CD4-positive, alpha-beta T cell treated with Interferon alpha-2 for 1 hour (primary cell): ENCODE results near the gene CDHR1.
"Not testable (repeated sequence)": the region's sequence is repeated elsewhere in the genome, so short reads cannot be mapped to it uniquely, and the experiment has no call there.

Experiments used
- DNase-seq, 2 donors: peaks; one replicate each; pipeline ENCODE4 v3.0.0-alpha.2; 2020 to 2022

The CDHR1 gene

DNA sequence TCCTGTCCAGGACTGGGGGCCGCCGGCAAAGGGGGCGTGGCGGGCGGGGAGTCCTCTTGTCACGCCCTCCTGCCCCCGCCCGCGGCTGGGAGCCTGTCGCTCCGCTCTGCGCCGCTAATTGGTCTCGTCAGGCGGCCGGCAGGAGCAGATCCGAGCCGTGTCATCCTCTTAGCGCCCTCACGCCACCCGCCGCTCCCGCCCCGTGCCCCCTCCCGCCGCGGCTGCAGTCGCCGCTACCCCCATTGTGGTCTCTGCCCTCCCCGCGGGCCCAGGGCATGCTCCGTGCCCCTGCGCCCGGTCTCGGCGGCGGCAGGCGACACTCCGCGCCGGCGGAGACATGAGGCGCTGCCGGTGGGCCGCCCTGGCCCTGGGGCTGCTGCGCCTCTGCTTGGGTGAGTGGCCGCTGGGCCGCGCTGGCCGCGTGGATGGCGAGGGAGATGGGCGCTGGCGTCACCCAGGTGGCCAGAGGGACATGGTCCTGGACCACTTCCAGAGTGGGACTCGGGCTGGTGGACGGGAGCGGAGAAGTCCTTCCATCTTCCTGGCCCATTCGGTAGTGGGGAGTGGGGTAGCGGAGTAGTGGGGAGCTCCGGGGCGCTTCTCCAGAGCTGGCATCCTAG is at the start of gene CDHR1:
TSS of gene CDHR1 (plus strand) at position 114 of the 620 bp plus-strand sequence. CDS start at position 338, 224 bp downstream.
- DNase-seq, result peak; percentile 51 to 69

- DNase-seq, result no peak
These were observed 47.0 kb upstream of the CDHR1 start for GRCh38 chr10:84147347-84147746.

GRCh38 chr10:84148006-84148597 is 46.2 kb upstream of the CDHR1 start:
- peak in 1 of 2 donors; percentile 56 for DNase-seq

DNA sequence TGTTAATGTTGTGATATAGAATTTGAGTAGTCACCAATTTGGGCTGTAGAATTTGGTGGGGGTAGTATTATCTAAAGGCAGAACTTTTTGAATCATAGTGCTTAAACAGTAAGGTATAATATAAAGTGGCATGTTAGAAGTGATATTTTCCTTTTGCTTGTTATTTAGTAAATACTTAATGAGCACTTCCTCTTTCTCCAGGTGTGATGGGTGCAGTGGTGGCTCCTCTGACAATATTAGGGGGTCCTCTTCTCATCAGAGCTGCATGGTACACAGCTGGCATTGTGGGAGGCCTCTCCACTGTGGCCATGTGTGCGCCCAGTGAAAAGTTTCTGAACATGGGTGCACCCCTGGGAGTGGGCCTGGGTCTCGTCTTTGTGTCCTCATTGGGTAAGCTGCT is 44.5 kb upstream of the CDHR1 start:
- DNase-seq, result no peak

- no peak for DNase-seq
These were observed 41.6 kb upstream of the CDHR1 start for GRCh38 chr10:84152769-84153168.

DNA sequence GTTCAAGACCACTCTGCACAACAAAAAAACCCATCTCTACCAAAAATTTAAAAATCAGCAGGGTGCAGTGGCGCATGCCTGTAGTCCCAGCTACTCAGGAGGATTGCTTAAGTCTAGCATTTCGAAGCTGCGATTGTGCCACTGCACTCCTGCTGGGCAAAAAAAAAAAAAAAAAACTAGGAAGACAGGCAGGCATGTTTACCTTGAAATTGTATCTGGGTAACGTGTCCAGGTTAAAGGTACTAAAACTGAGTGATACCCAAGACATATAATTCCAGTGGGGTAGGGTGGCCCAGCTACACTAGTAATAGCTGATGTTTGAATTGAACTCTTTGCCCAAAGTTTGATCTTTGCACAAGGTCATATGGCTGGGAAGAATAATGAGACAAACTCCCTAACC is 38.8 kb upstream of the CDHR1 start:
- DNase-seq, result no peak

DNA sequence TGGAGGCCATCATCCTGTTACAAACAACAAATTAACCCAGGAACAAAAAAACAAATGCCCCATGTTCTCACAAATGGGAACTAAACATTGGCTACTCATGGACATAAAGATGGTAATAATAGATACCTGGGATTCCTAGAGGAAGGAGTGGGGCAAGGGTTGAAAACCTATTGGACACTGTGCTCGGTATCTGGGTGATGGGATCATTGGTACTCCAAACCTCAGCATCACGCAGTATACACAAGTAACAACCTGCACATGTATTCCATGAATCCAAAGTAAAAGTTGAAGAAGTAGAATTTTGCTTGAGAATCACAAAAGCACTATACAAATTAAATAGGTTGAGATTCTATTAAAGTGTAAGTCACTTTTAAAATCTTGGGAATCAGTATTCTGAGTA is 38.3 kb upstream of the CDHR1 start:
- DNase-seq, result no peak

DNA sequence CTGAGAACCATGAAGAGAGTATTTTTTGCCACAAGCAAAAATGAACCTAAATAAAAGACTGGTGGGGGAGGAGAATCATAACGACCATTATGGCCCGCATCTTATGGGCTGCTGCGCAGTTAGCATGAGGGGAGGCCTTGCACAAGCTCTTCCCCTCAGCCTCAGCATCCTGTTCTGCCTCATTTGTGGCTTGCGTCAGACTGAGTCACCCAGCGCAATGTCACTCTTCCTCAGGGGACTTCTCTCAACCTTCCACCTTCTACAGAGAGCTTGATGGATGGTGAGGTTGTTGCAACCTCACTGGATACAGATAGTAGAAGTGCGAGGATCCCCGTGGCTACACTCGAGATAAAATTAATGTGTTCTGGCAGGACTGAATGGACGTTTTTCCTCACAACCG is 37.6 kb upstream of the CDHR1 start:
- peak; percentile 48 to 65 for DNase-seq

DNA sequence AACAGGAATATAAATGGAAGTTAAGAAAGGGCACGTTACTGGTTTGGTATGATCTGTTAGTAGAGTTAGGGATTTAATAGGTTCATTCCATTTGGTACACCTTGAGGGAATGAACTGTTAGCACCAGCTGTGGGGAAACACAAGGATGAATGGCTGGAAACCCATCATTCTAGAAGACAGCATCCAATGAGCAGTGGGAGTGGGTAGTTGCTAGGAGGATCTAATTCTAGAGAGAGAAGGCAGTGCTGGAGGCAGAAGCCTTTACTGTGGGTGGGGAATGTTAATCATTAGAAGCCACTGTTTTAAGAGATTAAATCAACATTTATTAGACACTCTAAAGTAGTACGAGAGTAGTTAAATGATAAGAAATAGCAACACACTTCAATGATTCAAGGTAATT is 36.3 kb upstream of the CDHR1 start:
- DNase-seq, result no peak

DNA sequence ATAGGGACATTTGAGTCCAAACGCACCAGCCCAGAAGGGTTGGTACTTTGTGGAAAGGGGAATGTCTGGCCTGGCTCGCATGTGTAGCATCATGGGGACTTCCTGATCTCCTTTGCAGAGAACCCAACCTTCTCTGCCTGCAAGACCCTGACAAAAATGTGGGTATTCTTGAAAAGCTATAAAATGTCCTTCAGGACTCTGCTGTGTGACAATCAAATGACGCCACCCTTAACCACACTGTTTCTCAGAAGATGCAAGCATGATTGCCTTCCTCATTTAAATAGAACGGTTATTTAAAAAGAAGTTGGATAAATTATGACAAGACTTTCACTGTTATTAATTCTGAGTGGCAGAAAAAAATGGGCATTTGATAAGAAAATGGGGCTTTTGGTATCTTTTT is 35.8 kb upstream of the CDHR1 start:
- DNase-seq, result no peak

- DNase-seq, result no peak
These were observed 35.2 kb upstream of the CDHR1 start for GRCh38 chr10:84159076-84159685.

DNA sequence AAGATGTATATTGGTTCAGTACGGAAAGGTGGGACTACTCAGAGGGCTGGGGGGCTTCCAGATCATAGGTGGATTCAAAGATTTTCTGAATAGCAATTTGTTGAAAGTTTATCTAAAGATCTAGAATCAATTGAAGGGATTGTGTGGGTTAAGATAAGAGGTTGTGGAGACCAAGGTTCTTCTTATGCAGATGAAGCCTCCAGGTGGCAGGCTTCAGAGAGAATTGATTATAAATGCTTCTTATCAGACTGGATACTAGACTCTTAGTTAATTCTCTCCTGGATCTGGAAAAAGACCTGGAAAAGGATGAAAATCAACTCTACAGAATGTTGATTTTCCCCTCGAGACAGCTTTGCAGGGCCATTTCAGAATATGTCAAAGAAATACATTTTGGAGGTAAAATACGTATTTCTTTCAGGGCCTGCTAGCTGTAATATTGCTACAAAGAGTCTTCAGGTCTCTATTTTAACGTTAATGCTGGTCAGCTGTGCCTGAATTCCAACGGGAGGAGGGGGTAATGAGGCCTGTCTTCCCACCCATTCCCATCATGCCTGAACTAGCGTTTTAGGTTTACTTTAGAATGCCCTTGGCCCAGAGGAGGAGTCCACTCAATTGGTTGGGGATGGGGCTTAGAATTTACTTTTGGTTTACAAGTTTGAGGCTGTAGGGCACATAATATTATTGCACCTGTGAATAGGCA is 33.5 kb upstream of the CDHR1 start:
- no peak for DNase-seq

DNA sequence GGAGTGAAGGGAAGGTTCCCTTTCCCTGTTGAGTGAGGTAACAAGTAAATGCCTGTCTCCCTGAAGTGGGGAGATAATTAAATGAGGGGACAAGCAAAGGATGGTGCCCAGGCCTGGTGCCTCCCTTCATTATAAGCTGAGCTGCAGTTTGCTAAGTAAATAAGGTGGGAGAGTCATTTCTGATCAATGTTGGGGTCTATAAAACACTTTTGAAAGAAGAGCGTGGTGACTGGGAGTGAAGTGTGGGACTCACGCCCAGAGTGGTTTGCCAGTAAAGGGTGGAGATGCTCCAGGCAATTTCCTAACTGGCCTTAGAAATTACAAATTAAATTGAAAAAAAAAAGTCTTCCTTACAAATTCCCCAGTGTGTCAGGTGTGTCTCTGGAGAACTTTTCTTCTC is 30.3 kb upstream of the CDHR1 start:
- DNase-seq, result no peak

DNA sequence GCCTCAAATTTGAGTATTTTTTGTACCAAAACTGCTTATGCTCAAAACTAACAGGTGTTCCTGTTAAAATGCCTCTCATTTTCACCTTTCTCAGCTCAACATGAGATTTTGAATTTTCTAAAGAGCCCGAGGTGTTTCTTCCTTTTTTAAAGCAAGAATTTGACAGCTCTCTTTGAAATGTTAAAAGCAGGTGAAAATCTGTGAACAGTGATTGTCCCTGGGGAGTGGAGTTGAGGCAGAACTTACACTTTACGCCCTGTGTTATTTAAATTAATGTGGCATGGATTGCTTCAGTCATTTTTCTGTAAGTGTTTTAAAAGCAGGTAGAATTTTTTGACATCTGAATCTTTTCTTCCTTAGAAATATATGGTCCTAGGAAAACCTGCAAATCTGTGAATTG is 29.9 kb upstream of the CDHR1 start:
- DNase-seq, result no peak

GRCh38 chr10:84166620-84167288 is 27.6 kb upstream of the CDHR1 start:
- no peak for DNase-seq

DNA sequence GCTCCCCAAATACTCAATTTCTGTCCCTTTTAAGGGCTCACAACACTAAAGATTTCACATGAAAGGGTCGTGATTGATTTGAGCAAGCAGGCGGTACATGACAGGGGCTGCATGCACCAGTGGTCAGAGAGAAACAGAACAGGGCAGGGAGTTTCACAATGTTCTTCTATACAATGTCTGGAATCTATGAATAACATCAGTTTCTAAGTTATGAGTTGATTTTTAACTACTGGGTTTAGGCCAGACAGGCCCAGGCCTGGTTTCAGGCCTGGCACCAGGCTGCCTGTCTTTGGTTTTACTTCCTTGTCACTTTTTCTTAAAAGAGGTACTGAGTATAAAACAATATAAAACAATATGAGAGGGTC is 27.1 kb upstream of the CDHR1 start:
- DNase-seq, result not testable (repeated sequence)

- DNase-seq, result not testable (repeated sequence)
These were observed 26.0 kb upstream of the CDHR1 start for GRCh38 chr10:84168382-84168781.

GRCh38 chr10:84171237-84171636 is 23.1 kb upstream of the CDHR1 start:
- not testable (repeated sequence) for DNase-seq

DNA sequence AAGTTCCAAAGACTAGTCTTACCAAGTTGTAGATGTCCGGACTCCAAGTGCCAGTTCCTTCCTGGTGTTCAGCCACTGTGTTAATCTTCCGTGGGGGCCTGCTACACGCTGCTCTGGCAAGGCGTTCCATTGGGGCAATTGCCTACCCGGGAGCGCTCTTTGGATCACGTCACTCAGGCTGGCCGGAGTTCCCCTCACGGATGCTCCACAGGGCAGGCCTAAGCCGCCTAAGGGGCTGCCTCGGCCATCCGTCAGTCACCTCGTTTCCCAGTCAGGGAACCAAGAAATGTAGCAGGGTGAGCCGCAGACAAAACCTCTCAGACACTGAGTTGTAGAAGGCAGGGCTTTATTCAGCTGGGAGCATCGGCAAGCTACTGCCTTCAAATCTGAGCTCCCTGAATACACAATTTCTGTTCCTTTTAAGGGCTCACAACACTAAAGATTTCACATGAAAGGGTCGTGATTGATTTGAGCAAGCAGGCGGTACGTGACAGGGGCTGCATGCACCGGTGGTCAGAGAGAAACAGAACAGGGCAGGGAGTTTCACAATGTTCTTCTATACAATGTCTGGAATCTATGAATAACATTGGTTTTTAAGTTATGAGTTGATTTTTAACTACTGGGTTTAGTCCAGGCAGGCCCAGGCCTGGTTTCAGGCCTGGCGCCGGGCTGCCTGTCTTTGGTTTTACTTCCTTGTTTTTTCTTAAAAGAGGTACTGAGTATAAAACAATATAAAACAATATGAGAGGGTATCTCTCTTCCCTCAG is 22.5 kb upstream of the CDHR1 start:
- DNase-seq, result not testable (repeated sequence)

GRCh38 chr10:84172467-84173356 is 21.6 kb upstream of the CDHR1 start:
- DNase-seq, result no peak

DNA sequence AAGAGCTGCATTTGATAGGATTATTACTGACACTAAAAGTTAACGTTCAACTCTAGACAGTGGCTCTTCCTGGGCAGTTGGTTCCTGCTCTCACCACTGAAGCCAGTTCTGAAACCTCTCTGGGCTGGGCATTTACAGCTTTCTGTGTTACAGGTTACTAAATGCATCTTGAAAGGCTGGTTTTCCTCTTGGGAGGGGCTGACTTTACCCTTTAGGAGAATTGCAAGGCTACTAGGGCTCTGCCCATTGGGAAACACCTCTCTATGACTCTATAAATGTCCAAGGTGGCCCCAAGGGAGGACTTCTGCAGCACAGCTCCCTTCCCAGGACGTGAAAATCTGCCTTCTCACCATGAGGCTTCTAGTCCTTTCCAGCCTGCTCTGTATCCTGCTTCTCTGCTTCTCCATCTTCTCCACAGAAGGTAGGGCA is 20.8 kb upstream of the CDHR1 start, which contains the start of gene GPR15LG:
TSS of gene GPR15LG (plus strand) at position 301 of the 429 bp plus-strand sequence. CDS start at position 352, 51 bp downstream.
- no peak for DNase-seq
